AG20443 (cell line): ENCODE measurements around the gene RAD51B.
A peak's percentile ranks its signal among the peaks of the same experiment; 100 is the strongest.
"Not testable (repeated sequence)": the region's sequence is repeated elsewhere in the genome, so short reads cannot be mapped to it uniquely, and the experiment has no call there.

Source experiments
- DNase-seq: peaks from one replicate; pipeline ENCODE4 v3.0.0; 2012; ENCODE audit warnings: low spot score, mixed read lengths

RAD51B gene

DNA sequence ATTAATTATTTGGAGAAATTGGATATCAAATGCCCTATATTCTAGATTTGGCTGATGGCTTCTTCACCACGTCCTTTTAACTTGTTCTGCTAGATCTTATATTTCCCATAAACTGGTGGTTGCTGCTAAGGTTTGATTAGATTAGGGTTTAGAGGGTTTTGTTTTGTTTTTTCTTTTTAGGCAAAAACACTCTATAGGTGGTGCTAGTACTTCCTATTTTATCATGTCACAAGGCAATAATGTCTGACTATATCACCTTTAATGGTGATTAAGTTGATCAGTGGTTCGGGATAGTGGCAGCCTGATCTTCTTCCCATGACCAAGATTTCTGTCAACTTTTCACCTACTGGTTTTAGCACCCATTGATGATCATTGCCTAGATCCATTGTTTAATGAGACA lies 455.1 kb downstream of the RAD51B start:
- no peak for DNase-seq

DNA sequence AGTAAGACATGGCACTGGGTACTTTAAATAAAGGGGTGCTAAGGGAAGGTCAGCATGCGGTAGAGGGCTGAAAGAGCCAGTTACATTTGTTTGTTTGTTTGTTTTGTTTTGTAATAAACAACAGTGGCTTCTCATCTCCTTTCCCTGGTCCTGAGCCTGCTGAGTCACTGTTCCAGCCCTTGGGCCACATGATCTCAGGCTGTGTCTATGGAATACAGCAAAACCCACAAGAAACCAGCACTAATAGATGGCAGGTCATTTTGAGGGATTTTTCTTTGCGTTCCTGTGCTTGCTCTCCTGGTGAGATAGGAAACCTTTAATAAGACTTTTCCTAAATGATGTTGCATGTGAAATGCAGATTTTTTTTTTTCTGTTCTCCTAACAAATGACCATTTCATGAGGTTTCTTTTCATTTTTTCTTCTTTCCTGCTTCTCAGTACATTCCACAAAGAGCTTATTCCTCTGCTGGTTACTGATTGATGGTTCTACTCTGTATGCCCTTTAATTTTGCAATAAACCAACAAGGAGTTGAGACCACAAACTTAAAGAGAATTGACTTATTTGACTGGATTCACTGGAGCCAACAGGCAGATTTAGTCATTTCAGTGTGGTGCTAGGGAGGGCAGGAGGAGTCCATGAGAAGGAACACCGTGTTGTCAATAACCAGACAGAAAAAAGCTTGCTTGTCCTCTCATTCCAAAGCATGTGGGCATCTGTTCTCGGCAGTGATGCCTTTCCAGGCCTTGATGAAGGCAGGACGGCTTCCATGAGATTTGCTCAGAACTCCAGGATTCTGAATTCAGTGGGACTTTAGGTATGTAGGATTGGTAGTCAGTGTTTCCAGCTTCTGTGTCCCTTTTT lies 459.2 kb downstream of the RAD51B start:
- peak; percentile 69 for DNase-seq

GRCh38 chr14:68279437-68279720 lies 459.8 kb downstream of the RAD51B start:
- no peak for DNase-seq

DNA sequence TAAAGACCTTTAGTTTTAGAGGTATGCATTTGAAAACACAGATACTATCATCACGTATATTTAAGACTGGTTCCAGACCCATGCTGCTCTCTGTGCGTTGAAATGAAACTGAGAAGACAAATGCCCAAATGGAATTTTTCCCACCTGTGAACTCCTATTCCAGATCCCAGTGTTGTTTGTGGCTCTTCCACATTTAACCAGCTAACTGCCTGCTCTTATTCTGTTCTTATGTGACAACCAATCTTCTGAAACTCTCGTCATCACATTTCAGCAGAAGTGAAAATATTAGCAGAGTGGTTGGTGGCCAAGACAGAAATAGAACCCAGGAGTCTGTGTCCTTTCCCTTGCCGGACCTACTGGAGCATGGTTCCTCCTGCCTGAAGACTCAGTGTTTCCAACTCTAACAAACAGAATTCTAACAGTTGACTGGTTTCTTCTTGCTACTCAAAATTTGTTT lies 460.2 kb downstream of the RAD51B start:
- no peak for DNase-seq

- DNase-seq: no peak
Measured at GRCh38 chr14:68281497-68281896, 461.9 kb downstream of the RAD51B start.

- DNase-seq: no peak
Measured at GRCh38 chr14:68282479-68283377, 463.1 kb downstream of the RAD51B start.

DNA sequence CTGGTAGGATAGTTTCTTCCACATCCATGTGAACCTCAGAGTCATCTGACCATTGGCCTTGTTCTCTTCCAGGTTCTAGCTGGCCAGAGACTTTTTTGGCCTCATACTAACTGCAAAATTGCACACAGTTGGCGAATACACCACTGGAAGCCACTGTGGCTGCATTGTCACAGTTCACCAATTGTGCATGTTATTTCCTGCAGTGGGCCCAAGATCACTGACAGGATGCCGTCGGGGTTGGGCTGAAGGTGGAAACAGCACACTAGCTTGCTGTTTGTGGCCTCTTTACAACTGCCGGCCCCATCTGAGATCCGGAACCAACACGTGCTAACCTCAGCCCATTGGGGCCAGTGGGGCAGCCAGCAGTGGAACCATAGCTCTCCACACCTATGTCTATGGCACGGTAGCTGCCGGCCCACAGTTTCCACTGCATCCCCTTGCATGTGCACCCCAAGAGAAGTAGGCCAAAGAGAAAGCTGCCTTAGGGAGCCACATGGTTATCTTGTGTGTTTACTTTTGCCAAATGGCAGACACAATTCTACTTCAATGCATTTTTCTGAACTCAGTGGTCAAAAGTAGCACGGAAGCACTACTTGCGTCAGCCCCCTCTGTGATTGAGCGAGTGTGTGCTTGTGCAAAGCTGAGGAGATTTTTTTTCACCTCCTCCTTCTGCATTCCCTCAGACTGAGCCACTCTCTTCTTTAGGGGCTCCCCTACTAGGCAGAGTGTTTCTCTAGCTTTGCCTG lies 464.0 kb downstream of the RAD51B start:
- DNase-seq: no peak

DNA sequence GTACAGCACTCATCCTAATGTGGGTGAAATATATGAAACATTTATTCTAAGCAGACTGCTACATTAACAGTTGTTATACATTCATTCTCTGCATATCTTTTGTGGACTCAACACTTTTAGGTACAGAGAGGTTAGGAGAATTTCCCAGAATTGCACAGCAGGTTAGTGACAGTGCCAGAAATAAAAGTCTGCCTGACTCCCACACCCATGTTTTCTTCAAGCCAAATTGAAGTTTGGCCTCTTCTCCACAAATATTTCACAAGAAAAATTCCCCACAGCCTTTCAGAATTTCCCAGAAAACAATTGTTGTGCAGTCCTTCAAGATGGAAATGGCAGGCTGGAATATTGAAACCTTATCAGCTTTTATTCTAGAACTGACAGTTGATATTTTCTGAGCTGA lies 464.8 kb downstream of the RAD51B start:
- peak; percentile 33 for DNase-seq

GRCh38 chr14:68284834-68285233 lies 465.3 kb downstream of the RAD51B start:
- no peak for DNase-seq

- peak; percentile 43 for DNase-seq
Measured at GRCh38 chr14:68285421-68286179, 466.0 kb downstream of the RAD51B start.

DNA sequence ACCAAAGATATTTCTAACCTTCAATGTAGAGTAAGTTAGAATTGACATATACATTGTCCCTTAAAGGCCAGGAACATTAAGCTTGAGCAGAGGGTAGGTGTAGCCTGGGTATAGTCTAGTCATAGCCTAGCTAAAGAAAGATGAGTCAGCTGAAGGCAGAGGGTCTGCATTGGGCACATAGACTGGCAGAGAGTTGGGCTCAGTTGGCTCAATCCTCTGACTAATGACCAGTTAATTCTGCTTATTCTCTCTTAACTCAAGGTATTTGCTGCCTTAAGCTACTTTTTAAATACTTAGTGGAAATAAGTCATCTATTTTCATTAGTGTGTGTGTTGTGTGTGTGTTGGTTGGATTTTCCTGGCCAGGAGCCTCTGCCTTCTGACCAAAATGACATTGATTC lies 467.1 kb downstream of the RAD51B start:
- DNase-seq: no peak

DNA sequence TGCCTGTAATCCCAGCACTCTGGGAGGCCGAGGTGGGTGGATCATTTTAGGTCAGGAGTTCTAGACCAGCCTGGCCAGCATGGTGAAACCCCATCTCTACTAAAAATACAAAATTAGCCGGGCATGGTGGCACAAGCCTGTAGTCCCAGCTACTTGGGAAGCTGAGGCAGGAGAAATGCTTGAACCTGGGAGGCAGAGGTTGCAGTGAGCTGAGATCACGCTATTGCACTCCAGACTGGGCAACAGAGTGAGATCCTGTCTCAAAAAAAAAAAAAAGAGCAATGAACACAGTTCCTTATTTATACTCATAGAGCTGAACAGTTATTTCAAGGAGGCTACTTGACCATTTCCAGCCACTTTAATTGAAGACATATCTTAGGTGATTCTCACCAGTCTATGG lies 469.9 kb downstream of the RAD51B start:
- DNase-seq: not testable (repeated sequence)

DNA sequence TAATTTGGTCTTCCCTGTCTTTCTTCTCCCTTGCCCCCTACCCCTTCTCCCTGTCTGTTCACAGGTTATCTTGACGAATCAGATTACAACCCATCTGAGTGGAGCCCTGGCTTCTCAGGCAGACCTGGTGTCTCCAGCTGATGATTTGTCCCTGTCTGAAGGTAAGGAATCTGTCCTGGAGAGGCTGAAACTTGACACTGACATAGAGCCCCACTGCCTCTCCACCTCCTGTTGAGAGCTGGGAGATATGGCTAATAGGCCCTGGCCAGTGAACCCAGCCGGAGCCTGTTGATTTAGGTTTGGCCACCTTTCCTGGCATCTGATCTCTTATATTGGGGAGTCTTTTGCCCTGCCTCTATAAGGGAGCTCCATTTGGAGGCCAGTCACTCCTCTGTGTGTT lies 472.2 kb downstream of the RAD51B start:
- DNase-seq: no peak

DNA sequence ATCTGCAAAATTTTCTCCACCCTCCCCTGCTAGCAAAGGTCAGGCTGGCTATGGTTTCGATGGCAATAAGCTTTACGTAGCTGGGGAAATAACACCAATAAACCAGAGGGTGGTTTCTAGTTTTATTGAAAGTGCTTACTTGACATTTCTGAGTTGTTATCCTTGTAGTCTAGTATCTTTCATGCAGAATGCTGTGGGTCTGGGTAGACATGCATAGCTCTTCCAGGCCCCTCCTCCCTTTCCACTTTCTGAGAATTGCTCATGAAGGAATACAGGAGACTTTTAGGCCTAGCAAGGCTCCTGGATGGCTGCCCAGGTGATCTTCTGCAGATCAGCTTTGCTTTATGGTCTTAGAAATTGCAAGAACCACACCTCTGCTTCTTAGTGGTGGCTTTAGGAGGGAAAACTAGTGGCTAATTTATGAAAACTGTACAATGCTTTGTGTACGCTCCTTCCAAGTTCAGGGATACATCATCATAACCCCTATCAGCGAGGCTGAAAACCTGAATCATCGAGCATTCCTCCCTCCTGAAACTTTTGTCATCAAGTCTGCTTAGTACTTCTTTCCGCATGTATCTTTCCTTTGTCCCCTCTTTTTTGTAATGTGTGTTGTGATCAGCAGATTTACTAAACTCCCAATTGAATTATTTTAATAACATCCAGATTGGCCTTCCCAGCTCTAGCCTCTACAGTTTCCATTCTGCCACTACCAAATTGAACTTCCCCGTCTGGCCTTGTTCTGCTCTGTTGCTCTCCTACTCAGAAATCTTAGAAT lies 473.0 kb downstream of the RAD51B start:
- no peak for DNase-seq

GRCh38 chr14:68293404-68293803 lies 473.8 kb downstream of the RAD51B start:
- no peak for DNase-seq

DNA sequence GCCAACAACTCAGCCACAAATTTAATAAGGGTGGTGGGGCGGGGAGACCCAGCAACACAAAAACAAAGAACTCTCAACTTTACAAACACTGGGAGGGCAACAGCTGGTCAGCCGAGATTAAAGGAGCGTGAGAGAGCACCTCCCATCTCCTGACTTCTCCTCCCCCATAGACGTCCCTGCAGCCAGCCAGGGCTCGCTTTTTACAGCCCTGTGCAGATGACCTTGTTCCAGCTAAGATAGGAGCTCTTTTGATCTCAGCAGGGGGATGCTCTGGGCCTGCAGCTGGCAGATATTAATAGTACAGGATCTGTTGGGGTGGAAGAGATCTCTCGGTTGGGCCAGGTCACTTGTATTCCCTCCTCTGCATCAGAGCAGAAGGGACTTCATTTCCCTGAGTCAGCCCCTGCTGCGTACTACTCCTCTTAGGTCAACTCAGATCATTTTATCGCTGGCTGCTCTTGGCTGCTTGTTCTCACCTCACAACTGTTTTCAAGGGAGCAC lies 475.8 kb downstream of the RAD51B start:
- no peak for DNase-seq

GRCh38 chr14:68297039-68297438 lies 477.5 kb downstream of the RAD51B start:
- DNase-seq: no peak

GRCh38 chr14:68297876-68298468 lies 478.4 kb downstream of the RAD51B start:
- DNase-seq: peak; percentile 34

- DNase-seq: no peak
Measured at GRCh38 chr14:68300608-68301007, 481.0 kb downstream of the RAD51B start.

DNA sequence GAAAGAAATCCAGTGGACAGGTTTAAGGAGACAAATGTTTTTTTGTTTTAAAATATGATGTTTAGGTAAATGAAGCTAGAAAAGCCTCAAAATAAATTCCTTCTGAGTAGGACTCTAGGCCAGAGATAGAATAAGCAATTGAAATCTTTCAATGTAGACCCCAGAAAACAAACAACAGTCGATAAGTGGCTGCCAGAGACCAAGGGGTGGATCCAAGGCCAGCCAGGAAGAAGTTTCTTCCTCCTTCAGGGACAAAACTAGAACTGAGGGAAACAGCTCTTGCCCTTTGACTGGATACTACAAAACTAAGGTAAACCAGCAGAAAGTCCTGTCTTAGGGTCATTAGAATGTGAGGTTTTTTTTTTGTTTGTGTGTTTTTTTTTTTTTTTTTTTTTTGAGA lies 481.6 kb downstream of the RAD51B start:
- no peak for DNase-seq
